HG02970 (cell line): ENCODE results near the gene NINL.
"Not testable (repeated sequence)": the region's sequence is repeated elsewhere in the genome, so short reads cannot be mapped to it uniquely, and the experiment has no call there.

Source experiments
- ATAC-seq: cut with Tn5 transposase; IDR thresholded peaks from one replicate; pipeline ENCODE4 v1.9.1; 2021; ENCODE audit warnings: mild to moderate bottlenecking, moderate library complexity, moderate number of reproducible peaks; ENCODE audit not compliant: unreplicated experiment, low FRiP score

Gene NINL

GRCh38 chr20:25489221-25489871 lies 96.0 kb downstream of the NINL start:
- no peak for ATAC-seq

GRCh38 chr20:25487975-25488374 lies 97.4 kb downstream of the NINL start:
- ATAC-seq: no peak

- no peak for ATAC-seq
These were observed 98.0 kb downstream of the NINL start for GRCh38 chr20:25487306-25487705.

- ATAC-seq: no peak
These were observed 99.0 kb downstream of the NINL start for GRCh38 chr20:25486377-25486776.

- ATAC-seq: no peak
These were observed 99.5 kb downstream of the NINL start for GRCh38 chr20:25485872-25486271.

GRCh38 chr20:25484911-25485511 lies 100.3 kb downstream of the NINL start:
- ATAC-seq: no peak

GRCh38 chr20:25484224-25484846 lies 101.0 kb downstream of the NINL start:
- no peak for ATAC-seq

GRCh38 chr20:25483431-25484132 lies 101.7 kb downstream of the NINL start:
- ATAC-seq: no peak

GRCh38 chr20:25481918-25482253 lies 103.4 kb downstream of the NINL start:
- no peak for ATAC-seq

- no peak for ATAC-seq
These were observed 104.0 kb downstream of the NINL start for GRCh38 chr20:25481235-25481917.

GRCh38 chr20:25480797-25481196 lies 104.5 kb downstream of the NINL start:
- ATAC-seq: no peak

- no peak for ATAC-seq
These were observed 105.2 kb downstream of the NINL start for GRCh38 chr20:25480156-25480555.

GRCh38 chr20:25479638-25480037 lies 105.7 kb downstream of the NINL start:
- no peak for ATAC-seq

- no peak for ATAC-seq
These were observed 106.3 kb downstream of the NINL start for GRCh38 chr20:25478889-25479568.

GRCh38 chr20:25477014-25477882 lies 108.1 kb downstream of the NINL start:
- no peak for ATAC-seq

- no peak for ATAC-seq
These were observed 109.0 kb downstream of the NINL start for GRCh38 chr20:25476106-25477013.

GRCh38 chr20:25473297-25473696 lies 112.0 kb downstream of the NINL start:
- not testable (repeated sequence) for ATAC-seq

GRCh38 chr20:25471020-25471419 lies 114.3 kb downstream of the NINL start:
- ATAC-seq: no peak
